HL-60 (cell line): Measurements from ENCODE around the gene SUMF1.

ENCODE experiments used
- DNase-seq, 2 experiments: peaks; one replicate each; pipeline ENCODE4 v3.0.0-alpha.2; 2010 to 2020; ENCODE audit warnings: low read depth in 1 of 2, low spot score in 1 of 2
- H3K27ac ChIP-seq: fragments of 250-450 bp; sonication (Bioruptor Pico); replicated peaks from 2 replicates; pipeline ENCODE4 v1.5.1; 2020; ENCODE audit warnings: mild to moderate bottlenecking, moderate library complexity
- H3K27me3 ChIP-seq: fragments of 250-450 bp; sonication (Bioruptor Pico); 2 replicates; pipeline ENCODE4 v1.5.1; 2021; ENCODE audit warnings: mild to moderate bottlenecking, moderate library complexity; ENCODE audit not compliant: insufficient read depth, poor library complexity, severe bottlenecking
- H3K4me3 ChIP-seq: replicated peaks from 2 replicates; pipeline ENCODE4 v1.5.1; 2011; ENCODE audit warnings: mild to moderate bottlenecking, control low read depth, low read length; ENCODE audit not compliant: insufficient read depth
- CTCF ChIP-seq: IDR thresholded peaks from one replicate; pipeline ENCODE4 v1.5.1; 2011; ENCODE audit warnings: low read length, control low read depth, inconsistent platforms; ENCODE audit not compliant: insufficient read depth
- GABPA ChIP-seq: IDR thresholded peaks from 2 replicates; pipeline ENCODE4 v1.6.1; 2012; ENCODE audit warnings: low read depth
- POLR2AphosphoS5 ChIP-seq: IDR thresholded peaks from 2 replicates; pipeline ENCODE4 v1.6.1; 2012; ENCODE audit warnings: low read depth
- REST ChIP-seq: IDR thresholded peaks from 2 replicates; pipeline ENCODE4 v1.6.1; 2012; ENCODE audit warnings: low read depth; ENCODE audit not compliant: insufficient replicate concordance
- SPI1 ChIP-seq: IDR thresholded peaks from 2 replicates; pipeline ENCODE4 v1.6.1; 2012; ENCODE audit warnings: low read depth, mild to moderate bottlenecking, borderline replicate concordance

Gene SUMF1

GRCh38 chr3:4358273-4358672 is 108.8 kb downstream of the SUMF1 start:
- H3K4me3 ChIP-seq, result no peak overlapping the region
- TF ChIP-seq GABPA, result no peak
- DNase-seq, result no peak
- H3K27ac ChIP-seq, result no peak overlapping the region
- H3K27me3 ChIP-seq, result no peaks in the 10 kb centered on the region

GRCh38 chr3:4356546-4357410 is 110.3 kb downstream of the SUMF1 start:
- no peaks in the 10 kb centered on the region for H3K27me3 ChIP-seq
- H3K27ac ChIP-seq, result no peak overlapping the region
- no peak overlapping the region for H3K4me3 ChIP-seq
- no peak for DNase-seq
- TF ChIP-seq REST, result no peak
- no peak for TF ChIP-seq SPI1
- TF ChIP-seq CTCF, result no peak
- TF ChIP-seq POLR2AphosphoS5, result no peak
- TF ChIP-seq GABPA, result no peak

- H3K4me3 ChIP-seq, result no peak overlapping the region
- H3K27ac ChIP-seq, result no peak overlapping the region
- DNase-seq, result no peak
- H3K27me3 ChIP-seq, result no peaks in the 10 kb centered on the region
- TF ChIP-seq GABPA (no peak), SPI1 (no peak), REST (no peak), POLR2AphosphoS5 (no peak), CTCF (no peak)
Measured at GRCh38 chr3:4356220-4356540, 110.9 kb downstream of the SUMF1 start.

GRCh38 chr3:4355401-4356219 is 111.5 kb downstream of the SUMF1 start:
- no peak for DNase-seq
- Histone ChIP-seq H3K4me3 (no peak overlapping the region), H3K27me3 (no peaks in the 10 kb centered on the region), H3K27ac (no peak overlapping the region)
- no peak for TF ChIP-seq REST
- TF ChIP-seq SPI1, result no peak
- TF ChIP-seq POLR2AphosphoS5, result no peak
- no peak for TF ChIP-seq GABPA
- no peak for TF ChIP-seq CTCF
